Measurements from ENCODE around the gene TTC39C. TPM values are rescaled to one million over a fixed set of nuclear protein-coding genes. Genes with fewer than 3 reads are reported as not detected.
A peak's percentile ranks its signal among the peaks of the same experiment; 100 is the strongest.
"Not testable (repeated sequence)": the region's sequence is repeated elsewhere in the genome, so short reads cannot be mapped to it uniquely, and the experiment has no call there.

TTC39C gene
- total RNA-seq, 1 experiment from 2014 or later: 22.8 TPM

DNA sequence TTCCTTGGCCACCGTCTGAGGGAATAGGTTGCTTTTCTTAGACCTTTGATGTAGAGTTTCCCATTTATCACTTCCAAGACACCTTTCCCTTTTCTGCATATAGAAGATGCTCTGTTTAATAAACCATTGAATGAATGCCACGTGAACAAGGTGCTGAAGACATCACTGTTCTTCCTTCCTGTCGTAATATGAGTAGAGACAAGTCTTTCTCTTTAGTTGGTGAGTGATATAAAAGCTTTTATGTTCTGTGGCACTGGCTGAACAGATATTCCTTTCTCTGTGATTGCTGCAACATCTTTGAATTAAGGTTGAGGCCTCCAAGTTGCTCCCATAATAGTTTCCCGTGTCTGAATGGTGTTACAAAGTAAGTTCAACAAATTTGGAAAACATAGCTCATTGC lies 38.7 kb downstream of the TTC39C start:
- no peak for DNase-seq (ENCODE audit: low read depth)

- DNase-seq (ENCODE audit: low read depth): peak; percentile 80
These were observed 39.6 kb downstream of the TTC39C start for GRCh38 chr18:24054130-24054529.

DNA sequence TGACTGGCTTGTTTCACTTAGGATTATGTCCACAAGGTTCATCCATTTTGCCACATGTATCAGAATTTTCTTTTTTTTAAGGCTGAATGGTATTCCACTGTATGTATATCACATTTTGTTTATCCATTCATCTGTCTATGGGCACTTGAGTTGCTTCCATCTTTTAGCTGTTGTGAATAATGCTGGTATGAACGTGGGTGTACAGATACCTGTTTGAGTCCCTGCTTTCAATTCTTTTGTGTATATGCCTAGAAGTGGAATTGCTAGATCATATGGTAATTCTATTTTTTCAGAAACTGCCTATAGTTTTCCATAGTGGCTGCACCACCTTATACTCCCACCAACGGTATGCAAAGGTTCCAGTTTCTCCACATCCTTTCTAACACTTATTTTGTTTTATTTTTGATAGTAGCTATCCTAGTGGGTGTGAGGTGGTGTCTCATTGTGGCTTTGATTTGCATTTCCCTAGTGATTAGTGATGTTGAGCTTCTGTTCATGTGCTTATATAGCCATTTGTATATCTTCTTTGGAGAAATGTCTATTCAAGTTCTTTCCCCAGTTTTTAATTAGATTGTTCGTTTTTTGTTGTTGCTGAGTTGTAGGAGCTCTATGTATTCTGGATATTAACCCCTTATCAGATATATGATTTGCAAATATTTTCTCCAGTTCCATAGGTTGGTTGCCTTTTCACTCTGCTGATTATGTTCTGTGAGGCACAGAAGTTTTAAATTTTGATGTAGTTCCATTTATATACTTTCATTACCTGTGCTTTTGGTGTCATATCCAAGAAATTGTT lies 40.7 kb downstream of the TTC39C start:
- DNase-seq (ENCODE audit: low read depth): no peak

DNA sequence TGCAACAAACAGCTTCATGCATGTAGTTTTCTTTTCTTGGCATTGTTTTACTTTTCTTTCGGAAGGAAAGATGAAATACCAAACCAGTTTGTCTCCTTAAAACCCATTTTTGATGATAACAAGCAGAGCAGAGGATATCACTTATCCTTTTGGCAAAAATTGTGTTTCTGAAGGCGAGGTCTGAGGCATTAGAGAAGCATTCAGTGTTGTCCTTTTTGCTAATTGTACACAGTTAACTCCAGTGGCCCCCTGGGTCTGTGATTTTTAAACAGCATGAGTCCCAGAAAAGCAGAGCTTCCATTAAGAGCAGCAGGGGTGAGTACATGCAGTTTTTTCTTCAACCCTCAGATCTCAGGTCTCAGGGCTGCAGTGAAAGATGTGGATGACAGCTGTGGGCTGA lies 41.3 kb downstream of the TTC39C start:
- no peak for DNase-seq (ENCODE audit: low read depth)

GRCh38 chr18:24056506-24056905 lies 42.0 kb downstream of the TTC39C start:
- no peak for DNase-seq (ENCODE audit: low read depth)

GRCh38 chr18:24057804-24058203 lies 43.2 kb downstream of the TTC39C start:
- no peak for DNase-seq (ENCODE audit: low read depth)

- DNase-seq (ENCODE audit: low read depth): not testable (repeated sequence)
These were observed 44.8 kb downstream of the TTC39C start for GRCh38 chr18:24059385-24059784.

- DNase-seq (ENCODE audit: low read depth): peak; percentile 49
These were observed 46.1 kb downstream of the TTC39C start for GRCh38 chr18:24060644-24061043.

DNA sequence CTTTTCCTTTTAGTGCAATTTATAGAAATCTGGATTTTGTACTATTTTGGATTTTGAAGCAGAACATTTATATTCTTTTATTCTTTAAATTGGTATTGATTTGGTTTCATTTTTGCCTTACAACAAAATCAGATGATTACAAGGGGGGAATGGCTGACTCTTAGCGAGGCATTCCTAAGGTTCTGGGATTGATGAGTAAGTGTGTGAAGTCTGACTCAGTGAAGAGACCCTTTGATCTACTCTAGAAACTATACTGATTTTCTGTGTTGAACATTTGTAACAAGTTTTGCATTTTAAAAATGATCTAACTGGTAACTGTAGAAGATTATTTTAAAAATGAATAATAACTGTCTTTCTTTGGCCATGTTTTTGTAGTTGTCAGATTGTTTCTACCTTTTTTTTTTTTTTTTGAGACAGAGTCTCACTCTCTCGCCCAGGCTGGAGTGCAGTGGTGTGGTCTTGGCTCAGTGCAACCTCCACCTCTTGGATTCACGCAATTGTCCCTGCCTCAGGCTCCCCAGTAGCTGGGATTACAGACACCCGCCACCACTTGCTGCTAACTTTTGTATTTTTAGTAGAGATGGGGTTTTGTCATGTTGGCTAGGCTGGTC lies 48.7 kb downstream of the TTC39C start:
- peak; percentile 57 for DNase-seq (ENCODE audit: low read depth)

DNA sequence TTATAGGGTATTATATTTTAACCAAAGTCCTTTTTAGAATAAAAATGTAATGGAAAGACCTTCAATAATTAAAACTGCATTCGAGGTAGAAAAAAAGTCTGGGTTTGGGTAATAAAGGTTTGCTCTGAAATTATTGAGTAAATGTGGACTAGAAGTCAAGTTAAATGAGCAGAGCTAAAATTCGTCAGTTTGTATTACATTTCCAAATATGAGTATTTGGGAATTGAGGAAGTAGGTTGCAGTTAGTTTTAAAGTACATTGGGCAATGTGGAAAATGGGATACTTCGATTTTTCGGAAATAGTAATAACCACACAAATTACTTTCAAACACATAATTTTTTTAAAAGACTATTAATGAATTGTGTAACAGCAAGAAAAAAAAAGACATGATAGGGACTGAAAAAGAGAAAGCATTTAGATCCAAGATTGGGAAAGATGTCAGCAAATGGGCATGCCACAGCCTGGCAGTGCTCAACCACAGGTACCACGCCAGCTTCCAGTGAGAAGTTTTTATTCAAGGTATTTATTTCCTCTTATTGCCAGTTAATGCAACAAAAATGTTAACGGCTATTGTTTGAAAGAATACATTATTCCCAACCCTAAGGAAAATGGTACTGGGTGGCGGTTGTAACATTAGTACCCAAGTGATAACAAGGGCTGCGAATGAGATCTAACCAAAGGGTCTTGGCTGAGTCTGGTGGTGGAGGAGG lies 50.0 kb downstream of the TTC39C start:
- DNase-seq (ENCODE audit: low read depth): no peak

DNA sequence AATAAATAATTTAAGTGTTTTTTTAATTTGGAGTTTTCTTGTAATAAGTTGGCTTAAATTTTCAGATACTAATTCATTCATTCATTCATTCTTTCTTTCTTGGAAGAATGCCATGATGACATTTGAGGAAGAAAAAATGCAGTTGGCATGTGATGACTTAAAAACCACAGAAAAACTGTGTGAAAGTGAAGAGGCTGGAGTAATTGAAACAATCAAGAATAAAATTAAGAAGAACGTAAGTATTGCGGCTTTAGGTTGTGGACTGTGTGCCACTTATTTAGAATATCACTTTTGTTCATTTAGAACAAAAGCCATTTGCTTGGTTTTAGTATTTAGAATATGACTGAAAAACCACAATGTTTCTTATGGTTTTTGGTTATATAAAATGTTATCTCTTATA lies 51.4 kb downstream of the TTC39C start:
- DNase-seq (ENCODE audit: low read depth): no peak

DNA sequence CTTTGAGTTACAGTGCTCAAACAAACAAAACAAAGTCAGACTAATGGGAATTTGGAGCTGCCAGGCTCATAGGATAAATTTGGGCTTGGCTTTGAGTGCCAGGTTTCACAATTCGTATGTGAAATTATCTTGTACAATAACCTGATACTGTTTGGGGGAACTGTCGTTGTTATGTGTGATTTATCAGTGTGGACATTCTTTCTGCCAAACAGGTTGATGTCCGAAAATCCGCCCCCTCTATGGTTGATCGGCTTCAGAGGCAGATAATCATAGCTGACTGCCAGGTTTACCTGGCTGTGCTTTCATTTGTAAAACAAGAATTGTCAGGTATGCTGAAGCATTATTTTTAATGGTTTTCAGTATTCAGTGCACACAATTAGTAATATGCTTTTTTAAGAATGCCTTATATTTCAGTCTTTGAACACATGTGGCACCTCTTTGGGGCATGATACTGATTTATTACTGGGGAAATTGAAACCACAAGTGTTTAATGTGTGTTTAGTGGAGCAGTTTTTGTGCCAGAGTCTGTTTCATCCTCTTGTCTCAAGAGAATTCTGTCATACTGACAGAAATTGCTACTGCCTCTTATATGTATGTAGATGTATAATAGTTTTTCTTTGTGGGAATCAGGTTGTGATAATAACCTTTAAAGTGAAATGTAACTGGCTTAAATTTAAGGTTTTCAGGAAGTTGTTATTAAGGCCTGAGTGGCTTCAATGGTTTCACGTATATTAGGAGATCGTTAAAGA lies 54.6 kb downstream of the TTC39C start:
- DNase-seq (ENCODE audit: low read depth): peak; percentile 61

DNA sequence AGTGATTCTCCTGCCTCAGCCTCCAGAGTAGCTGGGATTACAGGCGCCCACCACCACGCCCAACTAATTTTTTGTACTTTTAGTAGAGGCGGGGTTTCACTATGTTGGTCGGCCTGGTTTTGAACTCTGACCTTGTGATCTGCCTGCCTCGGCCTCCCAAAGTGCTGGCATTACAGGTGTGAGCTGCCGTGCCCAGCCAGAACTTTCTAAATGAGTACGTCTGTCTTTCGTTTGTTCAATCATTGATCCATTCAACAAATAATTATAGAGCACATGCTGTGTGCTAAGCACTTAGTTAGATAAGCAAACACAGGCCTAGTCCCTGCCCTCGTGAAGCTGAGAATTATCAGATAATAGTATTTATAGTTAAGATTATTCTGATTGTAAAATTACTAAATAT lies 56.5 kb downstream of the TTC39C start:
- DNase-seq (ENCODE audit: low read depth): no peak

DNA sequence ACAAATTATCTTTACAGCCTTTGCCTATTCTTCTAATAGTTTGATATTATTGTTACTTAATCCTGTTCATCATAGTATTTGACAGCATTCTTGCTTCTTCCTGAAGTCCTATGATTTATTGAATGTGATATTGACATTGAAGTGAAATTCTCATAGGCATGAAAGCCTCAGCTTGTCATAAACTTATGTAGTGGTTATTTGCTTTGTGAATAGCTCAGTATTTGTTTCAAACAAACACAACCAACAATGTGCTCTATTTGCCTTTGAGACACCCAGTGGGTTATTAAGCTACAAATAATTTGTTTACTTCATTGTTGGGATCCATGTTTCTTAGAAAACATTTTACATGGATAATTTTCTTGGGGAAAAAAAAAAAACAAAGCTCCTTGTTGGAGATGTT lies 57.2 kb downstream of the TTC39C start:
- no peak for DNase-seq (ENCODE audit: low read depth)

DNA sequence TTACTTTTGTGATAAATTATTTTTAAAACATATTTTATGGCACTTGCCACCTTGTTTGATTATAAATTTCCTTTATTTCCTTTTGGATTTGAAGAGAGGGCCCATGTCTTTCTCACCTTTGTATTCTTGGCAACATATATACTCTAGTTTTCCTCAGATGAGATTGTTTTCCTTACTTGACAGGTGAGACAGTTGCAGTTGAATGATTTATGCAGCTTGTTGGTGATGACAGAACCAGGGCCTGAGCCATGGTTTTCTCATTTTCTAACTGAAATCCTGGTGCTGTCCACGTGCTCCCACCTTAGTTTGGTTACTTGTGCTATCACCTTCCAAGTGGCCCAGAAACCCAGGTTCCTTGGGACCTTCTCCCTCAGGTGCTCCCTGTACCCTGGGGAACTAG lies 58.2 kb downstream of the TTC39C start:
- no peak for DNase-seq (ENCODE audit: low read depth)

- no peak for DNase-seq (ENCODE audit: low read depth)
These were observed 59.2 kb downstream of the TTC39C start for GRCh38 chr18:24073791-24074190.

- DNase-seq (ENCODE audit: low read depth): not testable (repeated sequence)
These were observed 60.2 kb downstream of the TTC39C start for GRCh38 chr18:24074757-24075156.

- peak; percentile 100 for DNase-seq (ENCODE audit: low read depth)
These were observed 61.4 kb downstream of the TTC39C start for GRCh38 chr18:24075767-24076597.

DNA sequence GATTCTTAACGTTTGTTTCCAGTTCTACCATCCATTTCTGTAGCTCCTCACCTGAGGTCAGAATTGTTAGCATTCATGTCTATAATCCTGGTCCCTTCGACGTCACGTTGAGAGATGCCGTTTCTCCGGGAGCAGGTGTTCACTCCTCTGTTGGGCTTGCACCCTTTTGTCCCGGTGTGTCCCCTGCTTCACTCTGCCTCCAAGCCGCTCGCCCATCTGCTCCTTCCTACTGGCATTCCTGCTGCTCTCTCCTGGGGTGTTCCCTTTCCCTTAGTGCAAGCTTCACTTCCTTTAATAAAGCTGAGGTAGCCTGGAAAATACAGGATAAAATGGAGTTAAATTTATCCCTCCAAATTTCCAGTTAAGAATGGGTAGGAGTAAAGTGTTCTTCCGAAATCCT lies 62.4 kb downstream of the TTC39C start:
- DNase-seq (ENCODE audit: low read depth): no peak

DNA sequence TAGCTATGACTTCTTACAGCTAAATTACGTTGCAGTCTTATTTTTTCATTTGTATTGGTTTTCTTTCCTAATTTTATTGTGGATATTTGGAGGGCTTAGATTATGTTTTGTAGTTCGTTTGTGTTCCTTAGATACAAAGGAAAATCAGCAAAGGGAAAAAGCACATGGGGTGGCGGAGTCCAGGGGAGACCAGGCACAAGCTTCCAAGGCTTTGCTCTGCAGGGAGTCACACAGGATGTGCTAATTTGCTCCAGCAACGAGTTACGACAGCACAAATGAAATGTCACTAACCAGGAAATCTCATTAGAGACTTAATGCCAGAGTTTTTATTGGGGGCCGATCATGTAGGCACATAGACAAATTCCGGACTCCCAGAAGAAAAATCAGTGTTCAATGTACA lies 63.8 kb downstream of the TTC39C start:
- DNase-seq (ENCODE audit: low read depth): no peak

- DNase-seq (ENCODE audit: low read depth): no peak
These were observed 66.3 kb downstream of the TTC39C start for GRCh38 chr18:24080861-24081260.
